NOMO-1 treated with DMSO at 0.1 percent for 48 hours (cell line): Measurements from ENCODE around the gene BRAT1.
A peak's percentile ranks its signal among the peaks of the same experiment; 100 is the strongest.
"Not testable (repeated sequence)": the region's sequence is repeated elsewhere in the genome, so short reads cannot be mapped to it uniquely, and the experiment has no call there.

Experiments
- DNase-seq: peaks from one replicate; lab custom pipeline; 2025; ENCODE audit not compliant: unreplicated experiment; lab: John Stamatoyannopoulos, UW

The BRAT1 gene

DNA sequence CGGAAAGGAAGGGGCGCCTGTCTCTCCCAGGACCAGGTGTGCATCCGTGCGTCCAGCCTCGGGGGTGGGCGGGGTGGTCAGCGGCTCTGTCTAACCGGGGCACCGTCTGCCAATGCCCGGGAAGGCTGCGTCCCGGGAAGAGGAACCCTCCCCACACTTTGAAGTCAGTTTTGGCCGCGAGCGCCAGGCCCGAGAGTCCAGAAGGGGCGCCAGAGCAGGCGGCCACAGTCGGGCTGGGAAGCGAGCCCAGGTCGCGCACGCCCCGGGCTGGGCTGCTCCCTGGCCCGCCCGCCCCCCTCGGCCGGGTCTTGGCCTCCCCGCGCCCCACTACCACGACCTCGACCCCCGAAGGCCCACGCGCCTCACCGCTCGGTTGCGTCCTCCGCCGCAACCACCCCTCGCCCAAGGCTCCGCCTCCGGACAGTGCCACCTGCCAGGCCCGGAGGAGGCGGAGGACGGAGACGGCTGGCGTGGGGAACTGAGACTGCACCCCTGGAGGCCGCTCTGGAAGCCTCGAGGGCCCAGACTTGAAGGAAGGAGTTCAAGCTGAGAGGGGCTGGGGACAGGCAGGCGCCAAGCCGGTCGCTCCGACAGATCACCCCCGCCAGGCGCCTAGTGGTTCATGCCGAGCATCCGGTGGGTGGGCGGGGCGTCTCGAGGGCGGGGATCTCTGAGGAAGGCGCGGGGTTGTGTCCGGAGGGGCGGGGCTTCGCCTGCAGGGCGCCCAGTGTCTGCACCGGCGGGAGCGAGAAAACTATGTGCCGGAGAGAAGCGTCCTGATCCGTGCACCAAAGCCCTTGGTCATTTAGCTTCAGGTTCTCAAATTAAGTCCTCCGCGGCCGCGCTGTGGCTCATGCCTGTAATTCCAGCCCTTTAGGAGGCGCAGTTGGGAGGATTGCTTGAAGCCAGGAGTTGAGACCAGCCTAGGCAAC is at the start of gene BRAT1:
TSS of gene BRAT1 (minus strand) at position 404 of the 932 bp plus-strand sequence. CDS start 1,093 bp downstream, outside the sequence.
- DNase-seq, result peak; percentile 92

- no peak for DNase-seq
Measured at GRCh38 chr7:2604608-2605174, 49.4 kb upstream of the BRAT1 start.

GRCh38 chr7:2603044-2603965 is 48.0 kb upstream of the BRAT1 start:
- no peak for DNase-seq

DNA sequence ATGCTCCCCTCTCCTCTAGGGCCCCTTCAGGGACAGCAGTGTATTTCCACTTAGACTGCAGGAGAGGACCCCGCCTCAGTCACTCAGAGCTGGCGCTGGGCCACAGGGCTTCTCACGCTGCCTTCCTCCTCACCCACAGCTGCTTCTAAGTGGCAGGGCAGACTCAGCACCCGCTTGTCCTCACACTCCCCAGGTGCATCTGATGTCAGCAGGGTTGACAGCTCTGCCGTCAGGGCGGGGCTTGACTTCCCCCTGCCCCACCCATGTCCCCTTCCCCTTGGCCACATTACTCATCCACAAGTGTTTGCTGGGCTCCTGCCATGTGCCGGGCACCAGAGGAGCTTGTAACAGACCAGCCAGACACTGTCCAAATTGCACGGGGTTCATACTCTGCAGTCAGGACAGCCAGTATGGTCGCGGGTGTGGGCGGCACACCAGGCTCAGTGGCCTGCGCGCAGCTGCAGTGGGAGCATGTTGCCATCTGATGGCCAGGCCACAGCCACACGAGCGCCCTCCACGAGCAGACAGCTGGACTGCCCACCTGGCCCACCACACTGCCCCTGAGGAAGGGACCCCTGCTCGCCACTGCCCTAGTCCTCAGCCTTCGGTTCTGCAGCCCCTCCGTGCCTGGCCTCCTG is 47.2 kb upstream of the BRAT1 start:
- no peak for DNase-seq

DNA sequence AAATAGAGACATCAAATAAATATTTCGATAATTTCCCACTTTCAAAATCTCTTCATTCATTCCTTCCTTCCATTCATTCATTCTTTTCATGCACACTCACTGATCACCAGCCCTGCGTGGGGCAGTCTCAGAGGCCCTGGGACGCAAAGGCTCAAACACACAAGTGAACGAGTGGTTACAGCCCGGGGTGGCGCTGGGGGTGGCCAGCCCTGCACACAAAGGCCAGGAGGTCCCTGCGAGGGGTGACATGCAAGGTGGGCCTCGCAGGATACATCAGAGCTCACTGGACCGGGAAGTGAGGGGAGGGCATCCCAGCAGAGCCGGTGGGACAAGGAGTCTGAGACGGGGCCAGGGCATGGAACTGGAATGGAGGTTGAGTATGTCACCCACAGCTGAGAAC is 46.6 kb upstream of the BRAT1 start:
- DNase-seq, result no peak

- no peak for DNase-seq
Measured at GRCh38 chr7:2601065-2601464, 45.7 kb upstream of the BRAT1 start.

DNA sequence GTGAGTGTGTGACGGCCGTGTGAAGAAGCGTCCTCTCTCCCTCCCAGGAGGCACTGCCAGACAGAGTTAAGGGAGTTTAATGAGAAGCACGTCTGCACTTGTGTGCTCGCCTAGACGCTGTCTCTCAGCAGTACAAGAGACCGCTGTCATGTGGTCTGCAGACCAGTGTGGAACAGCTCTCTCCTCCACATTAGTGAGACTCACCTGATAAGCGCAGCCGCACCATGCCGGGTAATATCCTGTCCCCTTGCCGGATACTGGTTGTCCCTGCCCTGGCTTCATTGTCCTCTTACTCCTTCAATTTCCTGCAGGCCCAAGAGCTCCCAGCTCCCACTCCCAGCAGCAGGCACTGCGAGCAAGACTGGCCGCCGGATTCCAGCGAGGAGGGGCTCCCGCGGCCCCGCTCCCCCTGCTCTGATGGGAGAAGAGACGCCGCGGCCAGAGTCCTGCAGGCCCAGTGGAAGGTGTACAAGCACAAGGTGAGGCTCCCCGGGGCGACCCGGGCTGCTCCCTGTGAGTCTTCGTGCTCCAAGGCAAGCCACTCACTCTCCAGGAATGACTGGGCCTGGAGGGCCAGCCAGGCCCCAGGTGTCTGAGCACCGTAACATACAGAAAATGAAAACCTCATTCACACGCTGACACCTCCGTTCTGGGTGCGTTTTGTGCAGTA is 43.0 kb upstream of the BRAT1 start:
- DNase-seq, result no peak

DNA sequence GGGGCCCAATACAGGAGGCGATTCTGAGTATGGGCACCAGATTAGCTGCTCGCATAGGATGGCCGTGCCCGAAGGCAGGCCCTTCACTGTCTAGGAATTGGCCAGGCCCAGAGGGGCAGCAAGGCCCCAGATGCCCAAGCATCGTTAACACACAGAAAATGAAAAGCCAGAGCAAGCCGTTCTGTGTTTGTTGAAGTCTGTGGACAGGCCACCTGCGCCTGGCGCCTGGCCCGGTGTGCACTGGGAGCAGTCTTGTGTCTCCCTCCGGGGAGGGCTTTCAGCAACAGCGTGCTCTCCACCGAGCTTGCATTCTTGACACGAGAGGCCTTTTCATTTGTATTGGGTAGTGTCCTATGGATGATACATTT is 41.9 kb upstream of the BRAT1 start:
- DNase-seq, result no peak

DNA sequence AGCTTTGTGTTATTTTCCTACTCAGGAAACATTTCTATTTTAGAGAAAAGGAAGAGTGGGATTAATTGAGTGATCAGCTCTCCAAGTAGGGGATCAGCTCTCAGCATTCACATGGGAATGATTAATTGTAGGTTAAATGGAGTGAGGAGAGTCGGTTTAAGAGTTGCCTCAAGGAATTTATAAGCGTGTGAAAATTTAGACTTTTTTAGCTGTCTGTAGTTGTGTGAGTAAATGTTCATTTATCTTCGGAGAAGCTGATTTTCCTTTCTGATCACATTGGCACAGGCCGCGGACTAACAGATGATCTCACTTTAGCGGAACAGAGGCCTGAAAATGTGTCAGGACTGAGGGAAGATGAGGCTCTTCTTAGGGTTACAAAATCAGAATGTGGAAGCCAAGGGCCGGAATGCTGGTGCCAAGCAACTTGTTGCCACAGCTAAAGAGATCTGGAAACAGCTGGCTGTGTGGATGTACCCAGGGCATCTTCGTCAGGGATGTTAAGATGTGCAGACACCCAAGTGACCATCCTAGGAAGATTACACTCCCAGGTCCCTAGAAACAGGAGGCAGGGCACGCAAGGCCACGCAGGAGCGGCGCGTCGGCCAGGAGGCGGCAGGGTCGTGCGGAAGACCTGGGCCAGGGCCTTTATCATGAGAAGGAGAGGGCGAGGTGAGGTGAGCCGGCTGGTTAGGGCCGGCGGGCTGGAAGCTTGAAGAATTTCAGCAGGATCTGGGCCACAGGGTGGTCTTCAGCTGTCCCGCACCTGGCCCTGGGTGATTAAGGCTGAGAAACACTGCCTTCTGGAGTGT is 41.3 kb upstream of the BRAT1 start:
- no peak for DNase-seq

DNA sequence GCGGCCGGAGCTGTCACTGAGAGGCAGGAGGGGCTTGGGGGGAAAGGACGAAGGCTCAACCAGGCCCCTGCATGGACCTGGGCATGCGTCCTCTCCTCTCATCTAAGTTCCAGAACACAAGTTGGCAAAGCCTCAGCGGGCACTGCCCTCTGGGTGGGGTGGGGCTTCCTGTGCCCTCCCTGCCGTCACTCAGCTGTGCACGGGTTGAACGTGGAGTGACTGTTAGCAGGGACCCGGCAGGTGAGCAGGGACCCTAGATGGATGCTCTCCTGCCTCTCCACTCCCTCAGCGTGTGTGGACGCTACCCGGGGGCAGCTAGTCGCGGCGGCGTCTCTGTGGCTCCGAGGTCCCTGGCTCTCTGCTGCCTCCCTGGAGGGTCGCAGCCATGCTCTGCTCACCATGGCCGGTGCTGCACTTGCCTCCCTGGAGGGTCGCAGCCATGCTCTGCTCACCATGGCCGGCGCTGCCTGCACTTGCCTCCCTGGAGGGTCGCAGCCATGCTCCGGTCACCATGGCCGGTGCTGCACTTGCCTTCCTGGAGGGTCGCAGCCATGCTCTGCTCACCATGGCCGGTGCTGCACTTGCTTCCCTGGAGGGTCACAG is 40.0 kb upstream of the BRAT1 start:
- no peak for DNase-seq

DNA sequence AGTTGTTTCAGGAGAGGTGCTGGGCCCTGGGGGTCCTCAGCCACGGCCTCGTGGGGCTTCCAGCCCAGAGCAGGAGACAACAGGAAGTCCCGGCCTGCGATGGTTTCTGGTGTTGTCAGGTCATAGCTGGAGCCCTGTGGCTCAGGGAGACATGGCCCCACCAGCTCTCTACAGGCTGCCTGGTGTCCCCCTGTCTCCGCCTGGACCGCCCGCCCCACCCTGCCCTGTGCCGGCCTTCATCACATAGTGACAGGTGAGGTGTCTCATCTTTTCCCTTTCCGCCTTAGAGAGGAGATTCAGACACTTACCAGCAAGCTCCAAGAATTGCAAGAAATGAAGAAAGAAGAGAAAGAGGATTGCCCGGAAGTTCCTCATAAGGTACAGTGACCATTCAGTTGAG is 39.3 kb upstream of the BRAT1 start:
- DNase-seq, result no peak

- no peak for DNase-seq
Measured at GRCh38 chr7:2593036-2593727, 37.9 kb upstream of the BRAT1 start.

GRCh38 chr7:2592375-2592865 is 37.1 kb upstream of the BRAT1 start:
- no peak for DNase-seq

GRCh38 chr7:2589941-2590340 is 34.6 kb upstream of the BRAT1 start:
- DNase-seq, result not testable (repeated sequence)

DNA sequence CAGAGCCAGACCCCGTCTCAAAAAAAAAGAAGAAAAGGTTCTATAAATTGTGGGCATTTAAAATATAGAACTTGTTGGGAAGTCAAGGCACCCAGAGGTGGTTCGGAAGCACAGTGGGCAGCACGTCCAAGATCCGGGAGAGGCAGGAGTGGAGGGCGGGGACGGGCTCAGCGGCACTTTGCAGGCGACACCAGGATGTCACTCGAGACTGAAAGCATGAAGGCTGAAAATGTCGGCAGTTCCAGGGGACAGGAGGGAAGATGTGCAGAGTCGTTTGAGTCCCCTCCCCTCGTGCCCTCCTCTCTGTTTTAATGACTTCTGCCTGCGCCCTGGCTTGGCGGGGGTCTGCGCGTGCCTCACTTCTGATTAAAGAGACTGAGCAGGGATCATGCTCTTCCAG is 34.0 kb upstream of the BRAT1 start:
- no peak for DNase-seq

GRCh38 chr7:2587778-2588177 is 32.5 kb upstream of the BRAT1 start:
- DNase-seq, result no peak

GRCh38 chr7:2587134-2587533 is 31.8 kb upstream of the BRAT1 start:
- DNase-seq, result no peak

GRCh38 chr7:2586326-2587020 is 31.1 kb upstream of the BRAT1 start:
- DNase-seq, result no peak
